Activated T-helper 1 cell treated with Interleukin-2 at 50 U/mL for 16 hours (primary cell): ENCODE results near the gene RBFOX1.

Experiments
- DNase-seq: peaks from one replicate; pipeline ENCODE4 v3.0.0-alpha.2; 2020; ENCODE audit warnings: low read depth

Gene RBFOX1

DNA sequence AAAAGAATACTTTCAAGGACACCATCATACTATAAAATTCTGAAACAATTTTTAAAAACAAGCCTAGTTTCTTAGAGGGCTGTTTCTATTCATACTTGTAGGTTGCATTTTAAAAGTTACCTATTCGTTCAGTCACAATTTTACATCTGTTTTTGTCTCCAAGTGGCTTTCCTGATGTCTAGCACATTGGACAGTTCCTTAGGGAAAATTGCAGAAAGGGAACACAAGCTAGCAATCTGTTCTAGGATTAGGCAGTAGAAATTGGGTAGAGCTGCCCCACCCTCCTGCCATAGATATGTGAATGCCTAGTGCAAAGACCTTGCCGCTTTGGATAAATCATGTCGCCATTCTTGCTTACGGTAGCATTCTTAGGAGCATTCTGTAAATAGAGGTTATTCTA, 358.9 kb downstream of the RBFOX1 start:
- DNase-seq, result no peak

GRCh38 chr16:7703672-7704071, 371.0 kb downstream of the RBFOX1 start:
- DNase-seq, result no peak

DNA sequence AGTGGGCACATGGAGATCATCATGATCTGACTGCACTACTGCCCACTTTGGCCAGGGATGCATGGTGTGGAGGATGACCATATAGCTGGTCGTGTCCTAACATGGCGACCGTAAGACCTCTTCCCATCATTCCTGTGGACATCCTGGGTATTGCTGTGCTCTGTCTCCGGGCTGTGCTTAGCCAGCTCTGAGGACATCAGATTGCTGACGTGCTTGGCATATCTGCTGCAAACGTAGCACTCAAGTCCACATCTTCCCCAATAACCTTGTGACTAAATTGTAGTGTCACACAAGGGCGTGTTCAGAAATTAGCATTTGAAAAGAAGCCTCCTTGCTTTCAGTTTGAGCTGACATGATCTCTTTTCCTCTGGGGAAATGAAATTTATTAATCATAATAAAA, 373.2 kb downstream of the RBFOX1 start:
- no peak for DNase-seq

DNA sequence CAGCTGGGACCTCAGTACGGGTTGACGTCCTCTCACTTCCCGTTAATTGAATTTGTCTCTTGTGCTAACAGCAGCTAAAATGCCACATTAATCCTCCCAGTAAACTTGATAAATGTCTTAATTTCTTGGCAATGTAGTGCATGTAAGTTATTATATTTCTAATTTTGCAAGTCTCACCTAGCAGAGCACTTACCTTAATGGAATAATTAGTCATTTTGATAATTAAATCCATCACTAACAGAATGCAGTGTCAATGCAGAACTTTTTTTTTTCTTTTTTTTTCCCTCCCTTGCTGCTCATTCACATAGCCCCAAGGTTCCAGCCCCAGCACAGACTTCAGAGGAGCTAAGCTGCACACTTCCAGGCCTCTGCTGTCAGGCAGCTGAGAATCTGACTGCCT, 376.5 kb downstream of the RBFOX1 start:
- DNase-seq, result no peak

DNA sequence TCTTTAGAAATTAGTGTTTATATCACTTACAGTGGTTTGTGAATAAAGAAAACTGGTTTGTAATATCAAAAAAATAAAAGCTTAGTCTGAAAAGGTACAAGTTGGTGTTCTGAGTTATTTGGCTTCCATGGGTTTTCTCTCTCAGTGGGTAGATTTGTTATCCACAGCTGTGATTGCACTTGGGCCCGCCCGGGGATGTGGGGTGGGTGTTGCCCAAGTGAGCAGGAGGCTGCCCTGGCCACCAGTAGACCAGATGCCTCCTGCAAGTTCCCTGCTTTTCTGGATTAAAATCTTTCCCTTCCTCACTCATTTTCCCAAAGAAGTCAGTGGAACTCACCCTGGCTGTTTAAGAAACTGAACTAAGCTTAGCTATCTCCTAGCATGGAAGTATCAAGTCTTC, 380.6 kb downstream of the RBFOX1 start:
- no peak for DNase-seq

DNA sequence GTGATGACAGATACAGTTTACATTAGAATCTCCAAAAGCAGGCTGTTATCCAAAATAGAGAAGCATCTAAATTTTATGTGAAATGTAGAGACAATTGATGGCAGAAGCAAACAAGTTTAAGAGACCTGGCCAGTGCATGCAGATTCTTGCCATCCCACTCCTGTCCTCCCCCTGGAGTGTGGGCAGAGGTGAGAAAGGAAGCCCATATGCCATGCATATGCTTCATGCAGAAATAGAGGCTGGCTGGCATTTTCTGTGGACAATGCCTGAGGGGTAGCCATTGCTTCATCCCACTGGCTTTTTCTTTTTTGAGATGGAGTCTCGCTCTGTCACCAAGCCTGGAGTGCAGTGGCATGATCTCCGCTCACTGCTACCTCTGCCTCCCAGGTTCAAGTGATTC, 382.1 kb downstream of the RBFOX1 start:
- no peak for DNase-seq

- no peak for DNase-seq
Observed at GRCh38 chr16:7716660-7717550, 384.3 kb downstream of the RBFOX1 start.

GRCh38 chr16:7722761-7723160, 390.1 kb downstream of the RBFOX1 start:
- no peak for DNase-seq

GRCh38 chr16:7731141-7731540, 398.5 kb downstream of the RBFOX1 start:
- no peak for DNase-seq

GRCh38 chr16:7736138-7736665, 403.6 kb downstream of the RBFOX1 start:
- DNase-seq, result no peak

DNA sequence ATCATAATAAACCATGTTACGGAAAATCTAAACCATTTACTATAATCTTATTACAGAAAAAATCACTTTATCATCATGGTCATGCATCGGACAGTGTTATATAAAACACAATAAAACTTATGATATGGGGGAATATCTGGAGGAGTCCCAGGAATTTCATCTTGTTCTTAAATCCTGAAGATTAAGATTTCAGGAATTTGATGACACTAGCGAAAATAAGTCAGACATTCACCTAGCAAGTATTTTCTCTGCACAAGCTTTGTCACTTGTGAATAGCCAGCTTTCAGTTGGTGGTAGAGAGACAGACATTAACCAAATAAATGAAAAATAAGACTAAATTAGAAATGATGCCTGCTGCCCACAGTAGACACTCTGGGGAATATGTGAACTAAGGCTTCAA, 410.0 kb downstream of the RBFOX1 start:
- no peak for DNase-seq

- no peak for DNase-seq
Observed at GRCh38 chr16:7744546-7745264, 412.1 kb downstream of the RBFOX1 start.

DNA sequence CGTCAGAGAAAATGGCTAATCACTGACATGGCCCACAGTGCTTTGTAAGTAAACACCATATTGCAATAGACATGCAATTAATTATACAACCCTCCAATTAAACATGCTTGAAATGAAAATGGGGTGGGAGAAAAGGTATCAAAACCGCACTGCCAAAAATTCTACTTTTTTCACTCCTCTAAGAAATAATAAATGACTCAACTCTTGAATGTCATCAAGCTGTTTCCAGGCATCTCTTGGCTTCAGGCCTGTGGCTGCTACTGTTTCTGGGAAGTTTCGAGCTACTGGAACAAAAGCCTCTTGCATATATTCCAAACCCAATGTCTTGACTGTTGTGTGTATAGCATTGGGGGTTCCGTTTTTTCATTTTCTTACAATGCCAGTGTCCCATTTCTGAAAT, 412.6 kb downstream of the RBFOX1 start:
- no peak for DNase-seq

DNA sequence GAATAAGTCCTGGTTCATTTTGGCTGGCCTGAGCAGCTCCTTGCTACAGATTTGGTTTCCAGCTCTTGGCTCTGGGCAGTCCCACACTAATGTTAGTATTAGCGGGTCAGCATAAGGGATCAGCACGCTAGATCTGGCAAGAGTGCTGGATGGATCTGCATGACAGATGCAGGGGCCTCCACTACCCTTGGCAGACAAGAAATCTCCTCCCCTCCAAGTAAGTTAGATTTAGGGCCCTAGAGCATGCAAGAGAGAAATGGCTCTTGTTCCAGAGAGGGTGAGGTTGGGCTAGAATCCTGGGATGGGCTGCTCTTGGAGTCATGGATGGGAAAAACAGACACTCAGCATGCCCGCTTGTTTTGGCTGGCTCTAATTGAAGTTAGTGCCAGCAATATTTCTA, 414.3 kb downstream of the RBFOX1 start:
- no peak for DNase-seq

DNA sequence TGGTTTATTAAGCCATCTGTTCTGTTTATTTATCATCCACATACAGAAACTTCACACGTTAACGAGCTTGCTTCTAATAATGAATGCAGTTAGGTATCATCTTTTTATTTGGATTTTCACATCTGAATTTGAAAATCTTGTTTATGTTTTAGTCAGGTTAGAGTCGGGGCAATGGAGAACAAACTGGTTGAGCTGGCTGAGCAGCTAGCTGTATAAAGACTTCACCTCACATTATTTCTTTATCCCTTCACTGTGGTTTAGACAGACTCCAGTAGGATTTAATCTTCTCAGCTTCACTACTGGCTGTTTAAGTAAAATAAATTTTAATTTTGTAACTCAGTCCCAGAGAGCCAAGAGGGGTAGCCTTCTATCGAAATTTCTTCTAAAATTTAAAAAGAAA, 415.9 kb downstream of the RBFOX1 start:
- DNase-seq, result no peak

DNA sequence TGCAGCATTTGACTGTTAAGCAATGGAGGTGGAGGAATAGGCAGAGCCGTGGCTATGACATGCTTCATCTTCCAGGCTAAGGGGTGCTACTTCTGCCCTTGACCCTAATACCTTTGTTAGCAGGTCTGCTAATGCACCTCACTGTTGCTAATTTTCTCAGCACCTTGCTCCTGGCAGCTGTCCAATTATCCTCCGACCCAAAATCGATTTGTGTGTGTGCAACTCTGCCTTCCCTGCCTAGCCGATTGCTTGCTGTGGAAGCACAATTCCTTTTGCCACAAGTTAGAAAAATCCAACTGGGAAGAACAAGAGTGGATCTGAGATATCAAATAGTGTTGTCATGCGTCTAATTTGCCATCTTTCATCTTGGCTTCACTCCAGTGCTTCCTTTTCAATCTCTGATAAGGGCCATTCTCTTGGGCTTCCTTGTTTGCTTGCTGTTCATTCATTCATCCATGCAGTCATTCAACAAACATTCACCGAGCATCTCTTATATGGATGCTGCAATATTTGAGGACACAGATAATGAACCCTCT, 422.8 kb downstream of the RBFOX1 start:
- DNase-seq, result no peak
